Measurements from ENCODE around the gene EHBP1.
"Not testable (repeated sequence)": the region's sequence is repeated elsewhere in the genome, so short reads cannot be mapped to it uniquely, and the experiment has no call there.

EHBP1 gene

GRCh38 chr2:63060472-63060991 is 355.0 kb downstream of the EHBP1 start:
- DNase-seq = no peak
- intact Hi-C loops (cut with DNase I) = no loop called here

DNA sequence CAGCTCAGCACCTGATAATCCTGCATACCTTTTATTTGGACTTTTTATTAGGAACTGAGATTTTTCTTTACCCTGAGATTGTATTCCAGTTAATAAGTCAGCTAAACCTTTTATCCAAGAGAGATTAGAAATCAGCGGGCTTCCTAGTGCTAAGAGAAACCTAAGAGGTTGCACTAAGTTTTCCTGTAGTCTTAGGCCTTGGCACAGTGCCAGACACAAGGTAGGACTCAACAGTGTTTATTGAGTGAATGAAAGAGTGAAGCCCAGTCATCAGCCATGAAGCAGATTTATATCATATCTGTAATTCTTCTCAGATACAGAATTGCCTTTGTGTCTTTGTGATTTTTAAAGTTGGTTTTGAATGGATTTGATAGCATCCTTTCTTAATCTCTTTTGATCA is 358.7 kb downstream of the EHBP1 start:
- no peak for DNase-seq
- intact Hi-C loops (cut with DNase I) = no loop called here

- intact Hi-C loops (cut with DNase I) = no loop called here
- no peak for DNase-seq
These were observed 359.1 kb downstream of the EHBP1 start for GRCh38 chr2:63064661-63065060.

DNA sequence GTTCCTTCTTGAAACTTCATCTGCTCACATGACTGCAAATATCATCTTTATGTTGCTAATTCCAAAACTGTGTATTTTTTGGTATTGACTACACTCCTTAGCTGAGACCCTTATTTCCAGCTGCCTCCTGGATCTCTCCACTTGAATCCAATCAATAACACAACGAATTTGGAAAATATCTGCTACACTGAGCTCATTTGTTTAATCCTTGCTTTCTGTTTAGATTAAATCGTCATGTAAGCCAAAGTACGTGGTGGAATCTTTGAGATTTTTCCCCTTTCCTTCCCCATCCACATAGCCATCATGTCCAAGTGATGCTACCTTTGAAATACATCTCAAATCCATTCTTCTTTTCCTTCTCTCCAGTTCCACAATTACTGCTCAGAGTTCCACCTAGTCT is 360.8 kb downstream of the EHBP1 start:
- intact Hi-C loops (cut with DNase I) = no loop called here
- DNase-seq = no peak

DNA sequence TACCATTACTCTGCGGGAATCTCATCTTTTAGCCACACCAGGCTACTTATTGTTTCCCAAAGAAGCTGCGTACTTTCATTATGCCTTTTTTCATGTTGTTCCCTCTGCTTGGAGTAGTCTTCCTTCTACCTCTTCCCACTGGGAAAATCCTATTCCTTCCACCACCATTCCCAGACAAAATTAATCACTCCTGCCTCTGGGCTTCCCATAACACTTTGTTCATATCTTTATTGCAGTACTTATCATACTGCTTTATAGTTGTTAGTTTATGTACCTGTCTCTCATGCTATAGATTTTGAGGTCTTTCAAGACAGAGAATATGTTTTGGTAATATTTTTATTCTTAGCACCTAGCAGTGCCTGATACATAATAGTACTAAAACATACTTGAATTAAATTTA is 361.3 kb downstream of the EHBP1 start:
- DNase-seq = no peak
- intact Hi-C loops (cut with DNase I) = no loop called here

DNA sequence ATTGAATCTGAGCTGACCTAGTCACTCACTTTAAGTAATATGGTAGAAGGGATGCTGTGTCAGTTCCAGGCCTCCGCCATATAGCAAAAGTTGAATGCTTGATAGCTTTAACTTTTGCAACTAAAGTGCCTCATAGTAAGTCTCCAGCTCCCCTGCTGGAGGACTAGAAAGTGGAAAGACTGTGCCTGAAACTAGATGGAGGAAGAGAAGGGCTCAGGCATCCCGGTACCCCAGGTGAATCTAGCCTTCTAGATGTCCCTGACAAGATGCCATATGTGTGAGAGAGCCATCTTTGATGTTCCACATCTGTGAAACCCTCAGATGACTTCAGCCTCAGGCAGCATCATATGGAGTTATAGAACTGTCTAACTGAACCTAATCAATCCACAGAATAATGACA is 366.2 kb downstream of the EHBP1 start:
- DNase-seq = no peak
- intact Hi-C loops (cut with DNase I) = no loop called here

DNA sequence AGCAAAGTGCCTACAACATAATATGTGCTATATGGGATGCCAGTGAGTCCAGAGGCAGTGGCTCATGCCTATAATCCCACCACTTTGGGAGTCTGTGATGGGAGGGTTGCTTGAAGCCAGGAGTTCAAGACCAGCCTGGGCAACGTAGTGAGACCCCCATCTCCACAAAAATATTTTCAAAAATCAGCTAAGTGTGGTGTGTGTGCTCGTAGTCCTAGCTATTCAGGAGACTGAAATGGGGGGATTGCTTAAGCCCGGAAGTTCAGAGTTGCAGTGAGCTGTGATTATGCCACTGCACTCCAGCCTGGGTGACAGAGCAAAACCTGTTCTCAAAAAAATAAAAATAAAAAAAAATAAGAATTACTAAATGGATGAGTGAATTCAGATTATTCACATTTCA is 368.5 kb downstream of the EHBP1 start:
- no peak for DNase-seq

DNA sequence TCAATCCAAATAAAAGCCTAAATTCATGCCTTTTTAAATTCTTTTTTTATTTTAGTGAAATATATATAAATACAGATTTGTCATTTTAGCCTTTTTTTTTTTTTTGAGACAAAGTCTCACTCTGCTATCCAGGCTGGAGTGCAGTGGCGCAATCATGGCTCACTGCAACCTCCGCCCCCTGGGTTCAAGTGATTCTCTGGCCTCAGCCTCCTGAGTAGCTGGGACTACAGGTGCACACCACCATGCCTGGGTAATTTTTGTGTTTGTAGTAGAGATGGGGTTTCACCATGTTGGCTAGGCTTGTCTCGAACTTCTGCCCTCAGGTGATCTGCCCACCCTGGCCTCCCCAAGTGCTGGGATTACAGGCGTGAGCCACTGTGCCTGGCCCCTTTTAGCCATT is 368.9 kb downstream of the EHBP1 start:
- DNase-seq; intact Hi-C loops (cut with DNase I): not testable (repeated sequence)

More for the DNA sequence above, 368.5 kb downstream of the EHBP1 start:
- intact Hi-C loops (cut with DNase I) = no loop called here

- intact Hi-C loops (cut with DNase I) = no loop called here
- no peak for DNase-seq
These were observed 373.5 kb downstream of the EHBP1 start for GRCh38 chr2:63078852-63079606.

- DNase-seq = no peak
- intact Hi-C loops (cut with DNase I) = no loop called here
These were observed 375.9 kb downstream of the EHBP1 start for GRCh38 chr2:63081404-63081803.

DNA sequence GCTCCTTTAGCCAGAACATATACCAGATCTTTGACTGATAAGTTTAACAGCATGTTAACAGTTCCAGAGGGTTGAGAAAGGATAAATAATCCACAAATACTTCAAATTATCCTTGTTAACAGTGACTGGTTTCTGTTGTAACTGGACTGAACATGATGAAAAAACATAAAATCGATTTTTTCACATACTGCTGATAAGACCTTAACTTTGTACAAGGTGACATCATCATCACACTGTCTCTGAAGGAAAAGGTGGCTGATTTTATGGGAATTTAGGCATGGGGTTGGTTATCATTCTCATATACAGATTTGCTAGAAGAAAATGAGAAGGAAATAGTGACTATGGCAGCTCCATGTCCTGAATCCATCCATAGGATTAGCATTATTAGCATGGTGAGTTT is 381.2 kb downstream of the EHBP1 start:
- DNase-seq = no peak
- intact Hi-C loops (cut with DNase I) = no loop called here

DNA sequence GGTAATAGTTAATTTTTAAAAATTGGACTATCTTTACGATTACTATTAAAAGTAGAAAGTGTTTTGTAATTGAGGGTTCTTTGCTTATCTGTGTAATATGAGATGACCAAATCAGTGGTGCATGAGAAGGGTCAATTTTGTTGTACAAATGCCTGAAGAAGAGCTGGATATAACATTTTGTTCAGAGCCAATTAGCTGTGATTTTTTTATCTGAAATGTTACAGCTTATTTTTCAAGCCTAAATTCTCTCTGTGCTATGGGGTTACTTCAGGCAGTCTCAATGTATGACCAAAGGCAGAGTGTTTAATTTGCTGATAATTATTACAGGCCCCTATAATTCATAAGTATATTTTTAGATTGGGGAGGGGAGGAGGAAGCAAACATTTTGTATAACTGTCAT is 386.9 kb downstream of the EHBP1 start:
- no peak for DNase-seq
- intact Hi-C loops (cut with DNase I) = no loop called here

- no peak for DNase-seq
- intact Hi-C loops (cut with DNase I) = no loop called here
These were observed 387.3 kb downstream of the EHBP1 start for GRCh38 chr2:63092857-63093256.

DNA sequence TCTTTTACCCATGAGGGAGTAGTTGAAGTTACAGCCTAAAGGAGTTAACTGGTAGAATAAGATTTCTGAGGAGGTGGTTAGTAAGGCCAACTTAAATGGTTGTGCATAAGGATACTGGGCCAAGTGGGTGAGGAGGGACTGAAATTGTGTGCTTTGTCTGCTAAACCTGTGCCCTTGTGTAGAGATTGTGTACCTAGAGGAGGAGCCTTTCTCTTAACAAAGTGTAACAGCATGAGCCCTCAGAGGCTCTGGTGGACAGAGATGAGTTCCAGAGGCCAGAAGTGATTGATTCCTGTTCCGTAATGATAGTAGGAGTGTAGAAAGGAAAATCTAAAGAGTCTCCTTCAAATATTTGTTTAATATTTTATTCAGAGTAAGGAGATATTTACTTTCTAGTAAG is 388.0 kb downstream of the EHBP1 start:
- no peak for DNase-seq
- intact Hi-C loops (cut with DNase I) = no loop called here

Measured in head of caudate nucleus (tissue), 42 donors.